GM21447 (cell line): Measurements from ENCODE around the gene CCDC158.
"Not testable (repeated sequence)": the region's sequence is repeated elsewhere in the genome, so short reads cannot be mapped to it uniquely, and the experiment has no call there.

Experiments used
- ATAC-seq: cut with Tn5 transposase; IDR thresholded peaks from one replicate; pipeline ENCODE4 v1.9.1; 2021; ENCODE audit not compliant: unreplicated experiment

Gene CCDC158

DNA sequence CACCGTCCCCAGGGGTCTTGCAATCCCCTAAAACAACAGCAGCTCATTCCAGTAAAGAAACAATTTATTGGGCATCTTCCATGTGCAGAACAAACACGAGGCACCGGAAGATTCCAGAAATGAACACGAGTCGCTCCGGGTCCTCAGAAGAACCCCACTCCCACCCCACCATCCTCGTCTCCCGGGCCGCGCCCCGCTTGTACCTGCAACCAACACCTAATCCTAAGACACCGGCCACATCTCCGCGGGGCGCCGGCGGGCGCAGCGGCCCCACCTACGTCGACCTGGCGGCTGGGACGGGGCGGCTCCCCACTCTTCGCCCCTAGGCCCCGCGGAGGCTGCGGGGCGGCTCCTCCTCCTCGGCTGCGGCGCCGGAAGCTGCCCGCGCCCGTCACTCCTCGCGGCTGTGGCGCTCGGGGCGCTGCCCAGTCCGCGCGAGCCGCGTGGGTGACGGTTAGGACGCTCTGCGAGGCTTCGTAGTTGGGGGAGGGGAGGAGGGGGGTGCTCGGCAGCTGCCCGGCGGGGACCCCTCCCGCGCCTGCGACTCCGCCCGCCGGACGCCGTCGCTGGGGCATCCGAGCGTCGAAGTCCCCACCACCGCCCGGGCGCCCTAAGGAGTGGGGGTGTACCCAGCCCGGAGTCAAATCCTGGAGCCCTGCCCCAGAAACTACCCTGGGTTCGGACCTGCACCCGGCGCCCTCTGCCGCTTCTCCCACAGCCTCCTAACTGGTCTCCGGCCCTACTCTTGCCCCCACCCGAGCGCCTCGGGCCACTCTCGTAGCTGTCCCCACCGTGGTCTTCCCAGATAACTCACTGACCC lies at the start of gene CCDC158:
Gene CCDC158 (minus strand): TSS at position 380 of the 820 bp plus-strand sequence. CDS start 17,934 bp downstream, outside the sequence.
- ATAC-seq: no peak

DNA sequence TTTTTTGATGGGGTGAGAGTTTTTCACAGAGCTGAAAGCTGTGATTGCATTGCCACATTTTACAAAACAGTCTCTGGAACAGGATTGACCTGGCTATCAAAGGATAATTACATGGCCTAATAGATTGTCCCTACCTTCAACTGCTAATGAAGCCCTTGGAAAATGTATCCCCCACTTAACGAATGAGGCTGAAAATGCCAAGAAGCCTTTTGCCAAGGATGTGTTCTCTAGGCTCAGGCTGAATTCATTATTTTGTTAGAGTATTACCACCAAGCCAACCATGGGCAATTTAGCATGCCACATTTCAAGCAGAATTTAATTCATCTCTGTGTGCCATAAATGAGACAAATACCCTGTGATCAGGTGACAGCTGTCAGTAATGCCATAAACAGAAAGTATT lies 49.6 kb upstream of the CCDC158 start:
- ATAC-seq: no peak

DNA sequence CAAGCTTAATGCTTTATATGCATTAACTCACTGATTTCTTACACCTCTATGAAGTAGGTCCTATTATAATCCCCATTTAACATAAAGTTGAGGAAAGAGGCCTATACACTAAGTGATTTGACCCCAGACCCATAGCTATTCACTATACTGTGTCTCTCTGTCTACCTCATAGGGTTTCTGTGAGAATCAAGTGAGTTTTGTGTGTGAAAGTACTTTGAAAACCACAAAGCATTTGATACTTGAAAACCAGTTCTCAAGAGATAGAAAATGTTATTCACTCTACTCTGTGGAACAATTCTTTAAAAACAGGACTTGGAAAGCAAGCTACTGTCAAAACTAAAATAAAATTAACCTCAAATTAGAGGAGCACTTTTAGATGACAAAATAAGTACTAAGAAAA lies 49.1 kb upstream of the CCDC158 start:
- no peak for ATAC-seq

DNA sequence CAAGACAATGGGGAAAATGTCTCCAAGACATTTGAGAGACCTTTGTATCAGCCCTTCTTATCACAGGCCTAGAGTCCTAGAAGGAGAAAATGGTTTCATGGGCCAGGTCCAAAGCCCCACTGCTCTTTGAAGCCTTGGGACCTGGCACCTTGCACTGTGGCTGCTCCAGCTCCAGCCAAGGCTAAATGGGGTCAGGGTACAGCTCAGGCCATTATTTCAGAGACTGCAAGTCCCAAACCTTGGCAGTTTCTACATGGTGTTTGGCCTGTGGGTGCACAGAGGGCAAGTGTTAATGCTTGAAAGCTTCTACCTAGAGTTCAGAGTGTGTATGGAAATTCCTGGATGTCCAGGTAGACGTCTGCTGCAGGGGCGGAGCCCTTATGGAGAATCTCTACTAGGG lies 42.6 kb upstream of the CCDC158 start:
- no peak for ATAC-seq

DNA sequence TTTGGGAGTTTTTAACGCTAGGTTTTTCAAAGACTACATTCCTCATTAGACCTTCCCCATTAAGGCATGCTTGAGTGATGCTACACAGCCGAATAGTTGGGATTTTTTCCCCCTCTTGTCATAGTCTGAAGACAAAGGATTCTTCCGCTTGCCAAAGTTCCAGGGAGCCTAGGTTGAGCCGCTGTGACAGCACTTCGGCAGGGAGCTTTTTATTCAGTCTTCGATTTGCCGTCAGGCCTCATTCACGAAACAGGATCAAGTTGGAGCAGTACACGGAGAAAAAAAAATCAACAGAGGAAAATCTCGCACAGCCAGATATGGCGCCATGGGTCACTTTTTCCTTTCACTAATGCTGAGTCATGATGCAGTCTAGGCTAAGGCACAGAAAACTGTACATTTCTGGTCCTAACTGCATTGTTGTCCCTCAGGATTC lies 38.4 kb upstream of the CCDC158 start:
- no peak for ATAC-seq

DNA sequence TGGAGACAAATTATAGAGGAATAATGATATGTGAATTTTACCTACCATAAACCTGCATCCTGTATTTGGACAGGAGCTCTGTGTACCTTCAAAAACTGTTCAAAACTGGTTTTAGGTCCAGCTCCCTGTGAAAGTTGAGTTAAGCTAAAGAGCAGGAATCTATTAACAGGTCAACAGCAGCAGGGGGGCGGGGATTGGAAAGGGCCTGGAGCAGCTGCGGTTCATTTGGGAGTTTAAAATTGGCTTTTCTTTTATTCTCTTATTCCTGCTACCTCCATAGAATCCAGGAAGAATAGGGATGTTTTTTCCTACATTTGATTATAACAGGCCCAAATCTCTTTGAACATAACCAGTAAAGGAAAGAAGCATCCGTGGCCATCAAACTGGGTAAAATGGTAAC lies 37.9 kb upstream of the CCDC158 start:
- ATAC-seq: no peak

DNA sequence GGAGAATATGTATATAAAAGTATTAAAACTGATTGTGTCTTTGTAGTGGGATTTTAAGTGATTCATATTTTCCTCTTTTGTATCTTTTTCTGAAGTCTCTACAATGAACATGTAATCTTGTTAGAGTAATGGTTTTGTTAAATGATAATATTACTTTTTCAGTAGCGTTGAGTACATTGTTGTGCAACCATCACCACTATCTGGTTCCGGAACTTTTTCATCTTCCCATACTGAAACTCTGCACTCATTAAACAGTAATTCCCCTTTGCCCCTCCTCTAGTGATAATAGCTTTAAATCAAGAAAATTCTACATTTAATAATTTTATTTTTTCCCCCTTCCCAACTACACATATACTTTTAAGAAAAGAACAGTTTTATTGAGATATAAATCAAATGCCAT lies 37.4 kb upstream of the CCDC158 start:
- no peak for ATAC-seq

DNA sequence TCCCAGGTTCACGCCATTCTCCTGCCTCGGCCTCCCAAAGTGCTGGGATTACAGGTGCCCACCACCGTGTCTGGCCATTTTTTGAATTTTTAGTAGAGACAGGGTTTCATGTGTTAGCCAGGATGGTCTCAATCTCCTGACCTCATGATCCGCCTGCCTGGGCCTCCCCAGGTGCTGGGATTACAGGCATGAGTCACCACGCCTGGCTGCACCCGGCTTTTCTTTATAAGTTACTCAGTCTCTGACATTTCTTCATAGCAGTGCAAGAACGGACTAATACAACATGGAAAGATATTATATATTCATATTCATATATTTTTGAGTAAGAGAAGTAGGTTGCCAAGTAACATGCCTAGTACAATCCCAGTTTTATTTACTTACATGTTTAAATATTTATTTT lies 36.9 kb upstream of the CCDC158 start:
- ATAC-seq: no peak

DNA sequence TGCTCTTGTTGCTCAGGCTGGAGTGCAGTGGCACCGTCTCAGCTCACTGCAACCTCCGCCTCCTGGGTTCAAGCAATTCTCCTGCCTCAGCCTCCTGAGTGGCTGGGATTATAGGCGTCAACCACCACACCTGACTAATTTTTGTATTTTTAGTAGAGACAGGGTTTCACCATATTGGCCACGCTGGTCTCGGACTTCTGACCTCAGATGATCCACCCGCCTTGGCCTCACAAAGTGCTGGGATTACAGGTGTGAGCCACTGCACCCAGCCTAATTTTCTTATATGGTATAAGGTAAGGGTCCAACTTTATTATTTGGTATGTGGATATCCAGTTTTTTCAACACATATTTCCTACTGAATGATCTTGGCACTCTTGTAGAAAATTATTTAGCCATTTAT lies 33.1 kb upstream of the CCDC158 start:
- ATAC-seq: not testable (repeated sequence)

DNA sequence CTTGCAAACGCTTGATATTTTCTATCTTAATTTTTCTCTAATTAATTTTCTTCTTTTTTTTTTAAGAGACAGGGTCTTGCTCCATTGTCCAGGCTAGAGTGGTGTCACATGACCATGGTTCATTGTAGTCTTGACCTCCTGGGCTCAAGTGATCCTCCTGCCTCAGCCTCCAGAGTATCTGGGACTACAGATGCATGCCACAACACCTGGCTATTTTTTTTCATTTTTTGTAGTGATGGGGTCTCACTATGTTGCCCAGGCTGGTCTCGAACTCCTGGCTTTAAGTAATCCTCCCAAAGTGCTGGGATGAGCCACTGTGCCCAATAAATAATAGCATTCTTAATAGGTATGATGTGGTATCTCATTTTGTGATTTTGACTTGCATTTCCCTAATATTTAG lies 32.3 kb upstream of the CCDC158 start:
- ATAC-seq: no peak

DNA sequence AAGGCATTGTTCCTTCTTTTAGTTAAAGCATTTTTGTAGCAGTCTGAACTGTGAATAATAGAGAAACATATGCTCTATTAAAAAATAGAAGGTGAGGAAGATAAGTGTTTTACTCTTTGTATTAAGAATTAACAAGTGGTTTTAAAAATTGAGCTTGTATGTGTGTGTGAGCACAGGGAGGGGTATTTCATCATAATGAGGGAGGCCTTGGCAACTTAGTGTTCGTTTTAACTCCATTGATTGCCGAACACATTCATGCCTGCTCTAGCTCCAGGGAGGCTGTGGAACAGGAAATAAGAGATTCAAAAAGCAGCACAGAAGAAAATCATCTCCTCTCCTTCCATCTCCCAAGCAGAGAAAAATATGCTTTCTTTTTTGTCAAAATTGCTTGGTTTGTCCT lies 28.9 kb upstream of the CCDC158 start:
- ATAC-seq: no peak

DNA sequence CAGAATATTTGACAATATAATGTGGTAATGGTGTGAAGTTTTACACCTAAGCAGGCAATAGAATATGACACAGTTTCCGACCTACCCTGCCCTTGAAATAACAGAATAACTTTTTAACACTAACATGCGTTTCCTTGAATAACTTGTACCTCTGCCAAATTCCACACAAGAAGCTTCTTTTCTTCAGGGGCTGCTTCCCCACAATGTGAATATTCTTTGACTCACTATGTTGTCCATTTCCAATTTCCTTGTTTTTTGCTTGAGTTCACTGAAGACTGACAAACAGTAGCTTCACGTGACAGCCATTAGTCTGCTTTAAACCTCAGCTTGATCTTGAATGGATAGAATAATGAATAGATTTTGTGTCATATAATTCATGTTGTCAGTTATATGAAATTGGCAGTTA lies 28.4 kb upstream of the CCDC158 start:
- no peak for ATAC-seq

DNA sequence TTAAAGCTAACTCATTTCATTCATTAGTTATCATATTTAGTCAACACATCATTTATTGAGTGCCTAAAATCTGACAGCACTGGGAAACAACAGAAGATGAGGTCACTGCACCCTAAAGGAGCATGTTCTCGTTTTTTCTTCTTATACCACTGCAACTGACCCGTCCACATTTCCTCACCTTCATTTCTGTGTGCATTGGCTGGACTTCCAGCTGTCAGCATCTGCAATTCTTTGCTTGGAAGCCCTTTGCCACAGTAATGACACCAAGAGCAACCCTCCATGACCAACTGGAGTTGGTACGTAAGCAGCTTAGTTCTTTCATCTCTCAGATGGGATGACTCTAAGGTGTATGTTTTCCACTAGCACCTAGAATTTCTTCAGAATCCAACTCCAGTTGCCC lies 27.3 kb upstream of the CCDC158 start:
- no peak for ATAC-seq

DNA sequence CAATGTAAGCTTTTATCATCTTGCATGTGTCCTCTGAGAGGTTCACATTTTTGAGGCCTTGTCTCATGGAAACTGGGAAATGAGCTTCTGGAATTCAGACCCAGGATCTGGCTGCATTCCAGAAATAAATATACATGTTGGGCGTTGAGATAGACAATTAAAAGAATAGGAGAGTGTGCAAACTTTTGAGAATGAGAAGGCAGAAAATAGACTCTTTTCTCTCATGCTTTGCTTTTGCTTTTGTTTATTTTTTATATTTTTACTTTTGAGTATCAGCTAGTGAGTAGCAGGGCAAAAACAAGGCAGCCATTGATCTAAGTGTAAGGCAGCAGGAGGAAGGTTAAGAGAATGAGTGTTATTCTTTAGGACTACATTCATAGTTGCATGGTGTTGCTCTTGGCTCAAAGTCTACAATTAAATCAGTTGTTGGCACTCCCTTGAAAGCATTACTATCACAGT lies 26.5 kb upstream of the CCDC158 start:
- no peak for ATAC-seq

DNA sequence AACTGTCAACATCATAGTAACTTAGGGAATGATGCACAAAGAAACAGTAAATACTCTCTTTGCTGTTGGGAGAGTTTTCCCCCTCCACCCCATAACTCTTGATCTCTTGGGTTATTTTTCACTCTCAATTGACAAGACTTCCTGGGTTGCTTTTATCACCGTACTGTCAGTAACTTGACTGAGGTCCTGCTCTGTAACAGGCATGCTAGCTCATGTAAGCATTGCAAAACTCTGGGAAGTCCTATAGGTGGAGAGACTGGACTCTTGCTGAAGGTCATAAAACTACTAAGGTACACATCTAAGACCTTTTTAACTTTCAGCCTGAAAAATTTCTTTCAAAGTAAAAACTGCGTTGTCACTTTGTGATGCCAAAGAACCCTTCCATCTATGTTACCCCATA lies 25.0 kb upstream of the CCDC158 start:
- no peak for ATAC-seq

DNA sequence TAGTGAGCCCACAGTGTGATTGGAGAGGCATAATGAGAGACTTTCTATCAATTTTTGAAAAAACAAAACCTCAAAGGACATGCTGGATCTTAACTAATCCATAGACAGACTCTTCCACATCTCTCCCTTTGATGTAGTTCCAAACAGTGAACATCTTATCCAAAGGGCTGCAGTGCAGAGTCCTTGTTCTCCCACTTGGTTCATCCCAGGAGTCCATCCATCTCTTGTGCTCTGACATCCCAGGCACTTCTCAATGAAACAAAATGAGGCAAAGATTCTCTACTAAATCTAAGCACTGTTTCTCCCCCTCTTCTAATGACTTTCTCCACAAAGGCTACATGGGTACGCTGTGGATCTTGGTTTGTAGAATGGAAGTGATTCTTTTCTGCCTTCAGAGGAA lies 22.4 kb upstream of the CCDC158 start:
- no peak for ATAC-seq

DNA sequence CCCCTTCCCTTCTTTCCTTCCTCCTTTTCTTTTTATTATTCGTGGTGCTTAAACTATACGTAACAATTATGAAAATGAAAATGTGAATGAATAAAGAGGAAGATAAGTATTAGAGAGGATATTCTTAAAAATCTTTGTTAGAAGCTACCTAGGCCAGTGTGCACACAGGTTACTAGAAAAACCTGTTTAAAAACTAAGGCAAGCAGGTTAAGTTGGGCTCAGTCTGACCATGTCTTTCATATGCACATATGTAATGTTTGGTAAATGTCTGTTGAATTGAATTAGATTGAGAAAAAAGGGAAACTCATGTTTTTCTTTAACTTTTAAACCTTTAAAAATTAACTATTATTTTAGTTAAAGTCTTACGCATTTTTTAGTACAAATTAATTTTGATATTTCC lies 21.9 kb upstream of the CCDC158 start:
- ATAC-seq: no peak

DNA sequence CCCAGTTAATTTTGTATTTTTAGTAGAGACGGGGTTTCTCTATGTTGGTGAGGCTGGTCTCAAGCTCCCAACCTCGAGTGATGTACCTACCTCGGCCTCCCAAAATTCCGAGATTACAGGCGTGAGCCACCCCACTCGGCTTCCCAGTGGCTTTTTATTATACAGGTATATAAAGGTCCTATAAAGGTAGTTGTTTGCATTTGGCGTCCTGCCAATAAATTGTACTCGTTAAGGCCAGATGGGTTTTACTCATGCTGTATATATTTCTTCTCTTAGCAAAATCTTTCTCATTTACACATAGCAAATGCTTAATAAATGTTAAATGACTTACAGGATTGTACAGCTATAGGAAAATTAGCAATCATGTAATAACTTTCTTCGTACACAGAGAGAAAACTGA lies 20.9 kb upstream of the CCDC158 start:
- no peak for ATAC-seq

DNA sequence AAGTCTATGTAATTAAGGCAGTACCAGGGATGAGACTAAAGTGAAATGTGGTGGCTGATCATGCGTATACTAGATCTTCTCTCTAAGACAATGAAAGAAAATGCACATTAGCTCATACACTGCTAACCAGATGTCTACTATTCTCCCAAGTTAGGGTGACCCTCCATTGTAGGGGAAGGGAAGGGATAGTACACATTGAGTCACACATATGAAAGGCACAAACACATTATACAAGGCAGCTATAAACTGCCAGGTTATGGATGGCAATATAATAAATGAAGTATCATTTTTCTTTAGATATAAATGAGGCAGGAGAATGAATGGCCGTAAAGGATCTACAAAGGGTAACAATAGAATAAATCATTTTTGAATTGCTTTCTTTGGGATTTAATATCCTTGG lies 18.6 kb upstream of the CCDC158 start:
- ATAC-seq: no peak

DNA sequence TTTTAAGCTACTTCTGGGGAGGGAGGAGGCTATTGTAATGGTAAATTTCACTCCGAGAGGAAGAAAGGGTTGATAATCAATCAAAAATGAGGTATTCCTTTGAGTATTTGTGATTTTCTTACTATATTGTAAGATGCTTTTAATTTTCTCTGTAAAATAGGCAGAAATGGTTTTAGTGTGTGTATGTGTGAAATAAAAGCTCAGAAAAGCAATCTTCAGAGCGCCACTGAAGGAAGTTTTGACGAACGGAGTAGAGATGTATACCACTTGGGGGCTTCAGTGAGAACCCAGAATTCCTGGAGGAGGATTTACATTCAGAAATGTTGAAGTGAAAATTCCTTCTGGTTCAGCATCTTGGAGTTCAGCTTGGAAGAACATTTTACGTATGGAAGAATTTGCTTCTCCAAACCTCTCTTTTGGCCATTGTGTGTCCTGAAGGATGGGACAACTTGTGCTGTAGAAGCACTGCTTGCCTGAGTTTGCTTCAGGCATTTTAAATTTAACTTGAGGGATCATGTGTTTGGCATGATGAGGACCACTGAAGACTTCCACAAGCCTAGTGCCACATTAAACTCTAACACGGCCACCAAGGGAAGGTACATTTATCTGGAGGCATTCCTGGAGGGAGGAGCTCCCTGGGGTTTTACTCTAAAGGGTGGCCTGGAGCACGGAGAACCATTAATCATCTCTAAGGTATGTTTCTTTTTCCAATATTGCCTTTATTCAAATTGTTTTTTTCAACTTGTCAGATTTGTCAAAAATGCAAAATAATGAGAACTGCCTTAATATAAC lies 14.8 kb upstream of the CCDC158 start:
- ATAC-seq: no peak

DNA sequence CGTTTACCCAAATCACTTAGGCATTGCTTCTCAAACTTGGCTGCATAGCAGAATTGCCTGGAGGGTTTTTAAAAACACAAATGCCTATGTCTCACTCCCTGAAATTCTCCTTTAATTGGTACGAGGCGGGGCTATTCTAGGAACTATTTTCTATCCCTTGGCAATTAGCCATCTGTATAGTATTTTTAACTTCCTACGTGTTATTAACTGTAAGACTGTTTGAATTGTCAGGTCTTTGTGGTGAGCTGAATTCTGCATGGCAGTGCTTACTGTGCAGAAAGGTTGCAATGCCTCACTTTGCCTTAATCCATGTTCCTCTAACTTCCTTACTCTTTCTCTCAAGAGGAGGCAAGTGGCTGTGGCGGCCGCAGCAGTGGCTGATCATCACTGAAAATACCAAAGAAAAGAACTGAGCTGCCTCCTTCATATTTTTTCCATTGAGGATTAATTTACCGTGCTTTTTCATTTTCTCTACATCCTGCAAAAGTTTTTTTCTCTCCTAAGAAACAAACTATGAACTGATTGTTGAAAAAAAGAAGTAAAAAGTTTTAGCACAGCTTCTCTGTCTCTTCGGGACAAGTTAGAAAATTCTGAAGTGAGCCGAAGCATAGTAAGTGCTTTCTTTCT lies 14.1 kb upstream of the CCDC158 start, which contains the start of gene SHROOM3:
Gene SHROOM3 (plus strand): TSS at position 329 of the 627 bp plus-strand sequence. CDS start 824 bp downstream, outside the sequence.
- ATAC-seq: no peak
